ENCODE data around the gene MYO5C. TPM values are rescaled to one million over a fixed set of nuclear protein-coding genes. Genes with fewer than 3 reads are reported as not detected.
A peak's percentile ranks its signal among the peaks of the same experiment; 100 is the strongest.

The MYO5C gene
- total and polyA plus RNA-seq, 10 of the 15 experiments (the other 5 are each of a cell fraction or from before 2014, with no cell fraction given): 0.29 to 1.3 (median 0.75) TPM

DNA sequence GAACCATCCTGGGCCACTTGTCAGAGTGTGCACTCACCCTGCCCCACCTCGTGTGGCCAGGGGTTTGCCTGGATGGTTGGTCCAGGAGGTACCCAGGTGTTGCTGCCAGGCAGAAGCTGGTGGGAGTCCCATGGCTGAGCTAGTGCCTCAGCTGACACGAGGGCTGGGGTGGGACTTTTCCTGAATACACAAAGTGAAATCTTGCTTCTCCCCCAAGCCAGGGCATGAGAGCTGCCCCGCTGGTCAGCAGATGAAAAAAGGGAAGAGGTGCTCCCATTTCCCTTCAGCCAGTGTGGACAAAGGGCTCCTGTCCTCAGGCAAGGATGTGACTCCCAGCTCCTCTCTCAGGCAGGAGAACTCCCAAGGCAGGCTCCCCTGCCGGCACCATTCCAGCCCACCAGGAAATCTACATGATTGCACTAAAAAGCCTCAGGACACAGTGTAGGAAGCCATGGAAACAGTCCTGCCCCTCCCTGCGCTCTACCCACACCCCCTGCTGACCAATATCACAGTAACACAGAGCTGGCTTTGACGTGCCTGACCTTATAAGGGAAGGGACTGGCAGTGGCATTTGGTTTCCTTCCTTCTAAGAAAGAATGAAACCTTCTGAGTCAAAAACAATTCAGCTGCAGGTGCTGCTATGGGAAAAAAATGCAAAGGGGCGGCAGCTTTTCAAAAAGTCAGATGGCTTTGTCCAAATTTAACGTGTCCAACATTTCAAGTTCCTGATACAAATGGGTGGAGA lies 33.9 kb downstream of the MYO5C start (continued):
- TF ChIP-seq, protein P1, sequence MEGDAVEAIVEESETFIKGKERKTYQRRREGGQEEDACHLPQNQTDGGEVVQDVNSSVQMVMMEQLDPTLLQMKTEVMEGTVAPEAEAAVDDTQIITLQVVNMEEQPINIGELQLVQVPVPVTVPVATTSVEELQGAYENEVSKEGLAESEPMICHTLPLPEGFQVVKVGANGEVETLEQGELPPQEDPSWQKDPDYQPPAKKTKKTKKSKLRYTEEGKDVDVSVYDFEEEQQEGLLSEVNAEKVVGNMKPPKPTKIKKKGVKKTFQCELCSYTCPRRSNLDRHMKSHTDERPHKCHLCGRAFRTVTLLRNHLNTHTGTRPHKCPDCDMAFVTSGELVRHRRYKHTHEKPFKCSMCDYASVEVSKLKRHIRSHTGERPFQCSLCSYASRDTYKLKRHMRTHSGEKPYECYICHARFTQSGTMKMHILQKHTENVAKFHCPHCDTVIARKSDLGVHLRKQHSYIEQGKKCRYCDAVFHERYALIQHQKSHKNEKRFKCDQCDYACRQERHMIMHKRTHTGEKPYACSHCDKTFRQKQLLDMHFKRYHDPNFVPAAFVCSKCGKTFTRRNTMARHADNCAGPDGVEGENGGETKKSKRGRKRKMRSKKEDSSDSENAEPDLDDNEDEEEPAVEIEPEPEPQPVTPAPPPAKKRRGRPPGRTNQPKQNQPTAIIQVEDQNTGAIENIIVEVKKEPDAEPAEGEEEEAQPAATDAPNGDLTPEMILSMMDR (IDR thresholded peaks at IDR 0.05 in 2 of 3, conservative IDR thresholded peaks at IDR 0.05 in 1 of 3; ENCODE audit: control insufficient read depth in 2 of 3, extremely low read depth in 1 of 3, insufficient read depth in 1 of 3, low read depth in 3 of 3, low read length in 3 of 3): peak in 2 of 3 experiments; percentile 24 to 25; a peak in 1 of 6 replicates
- TF ChIP-seq YBX1 (IDR thresholded peaks at IDR 0.05): no peak
- TF ChIP-seq SIX5 (IDR thresholded peaks at IDR 0.05; ENCODE audit: low read depth, low read length, severe bottlenecking): no peak
- TF ChIP-seq, protein P2, sequence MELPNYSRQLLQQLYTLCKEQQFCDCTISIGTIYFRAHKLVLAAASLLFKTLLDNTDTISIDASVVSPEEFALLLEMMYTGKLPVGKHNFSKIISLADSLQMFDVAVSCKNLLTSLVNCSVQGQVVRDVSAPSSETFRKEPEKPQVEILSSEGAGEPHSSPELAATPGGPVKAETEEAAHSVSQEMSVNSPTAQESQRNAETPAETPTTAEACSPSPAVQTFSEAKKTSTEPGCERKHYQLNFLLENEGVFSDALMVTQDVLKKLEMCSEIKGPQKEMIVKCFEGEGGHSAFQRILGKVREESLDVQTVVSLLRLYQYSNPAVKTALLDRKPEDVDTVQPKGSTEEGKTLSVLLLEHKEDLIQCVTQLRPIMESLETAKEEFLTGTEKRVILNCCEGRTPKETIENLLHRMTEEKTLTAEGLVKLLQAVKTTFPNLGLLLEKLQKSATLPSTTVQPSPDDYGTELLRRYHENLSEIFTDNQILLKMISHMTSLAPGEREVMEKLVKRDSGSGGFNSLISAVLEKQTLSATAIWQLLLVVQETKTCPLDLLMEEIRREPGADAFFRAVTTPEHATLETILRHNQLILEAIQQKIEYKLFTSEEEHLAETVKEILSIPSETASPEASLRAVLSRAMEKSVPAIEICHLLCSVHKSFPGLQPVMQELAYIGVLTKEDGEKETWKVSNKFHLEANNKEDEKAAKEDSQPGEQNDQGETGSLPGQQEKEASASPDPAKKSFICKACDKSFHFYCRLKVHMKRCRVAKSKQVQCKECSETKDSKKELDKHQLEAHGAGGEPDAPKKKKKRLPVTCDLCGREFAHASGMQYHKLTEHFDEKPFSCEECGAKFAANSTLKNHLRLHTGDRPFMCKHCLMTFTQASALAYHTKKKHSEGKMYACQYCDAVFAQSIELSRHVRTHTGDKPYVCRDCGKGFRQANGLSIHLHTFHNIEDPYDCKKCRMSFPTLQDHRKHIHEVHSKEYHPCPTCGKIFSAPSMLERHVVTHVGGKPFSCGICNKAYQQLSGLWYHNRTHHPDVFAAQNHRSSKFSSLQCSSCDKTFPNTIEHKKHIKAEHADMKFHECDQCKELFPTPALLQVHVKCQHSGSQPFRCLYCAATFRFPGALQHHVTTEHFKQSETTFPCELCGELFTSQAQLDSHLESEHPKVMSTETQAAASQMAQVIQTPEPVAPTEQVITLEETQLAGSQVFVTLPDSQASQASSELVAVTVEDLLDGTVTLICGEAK (IDR thresholded peaks at IDR 0.05; ENCODE audit: borderline replicate concordance): no peak
- TF ChIP-seq TAF1 (IDR thresholded peaks at IDR 0.05; ENCODE audit: borderline replicate concordance, low read depth, low read length): peak; percentile 59; the same call in 1 of the 2 replicates
- peak; percentile 53; the same call in 1 of the 2 replicates for TF ChIP-seq POLR2AphosphoS5 (IDR thresholded peaks at IDR 0.05; ENCODE audit: low read length)
- no peak for TF ChIP-seq GABPA (IDR thresholded peaks at IDR 0.05; ENCODE audit: low read depth)
- peak; percentile 76 for TF ChIP-seq JUNB (IDR thresholded peaks at IDR 0.05)
- peak; percentile 81 for TF ChIP-seq TCF12 (IDR thresholded peaks at IDR 0.05; ENCODE audit: low read depth, low read length)
- no peak for TF ChIP-seq BACH1 (IDR thresholded peaks at IDR 0.05; ENCODE audit: borderline replicate concordance)
- no peak for TF ChIP-seq LARP7 (IDR thresholded peaks at IDR 0.05)
- TF ChIP-seq, protein P3, sequence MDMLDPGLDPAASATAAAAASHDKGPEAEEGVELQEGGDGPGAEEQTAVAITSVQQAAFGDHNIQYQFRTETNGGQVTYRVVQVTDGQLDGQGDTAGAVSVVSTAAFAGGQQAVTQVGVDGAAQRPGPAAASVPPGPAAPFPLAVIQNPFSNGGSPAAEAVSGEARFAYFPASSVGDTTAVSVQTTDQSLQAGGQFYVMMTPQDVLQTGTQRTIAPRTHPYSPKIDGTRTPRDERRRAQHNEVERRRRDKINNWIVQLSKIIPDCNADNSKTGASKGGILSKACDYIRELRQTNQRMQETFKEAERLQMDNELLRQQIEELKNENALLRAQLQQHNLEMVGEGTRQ (IDR thresholded peaks at IDR 0.05; ENCODE audit: borderline replicate concordance, low read depth, low read length): no peak
- TF ChIP-seq, protein P4, sequence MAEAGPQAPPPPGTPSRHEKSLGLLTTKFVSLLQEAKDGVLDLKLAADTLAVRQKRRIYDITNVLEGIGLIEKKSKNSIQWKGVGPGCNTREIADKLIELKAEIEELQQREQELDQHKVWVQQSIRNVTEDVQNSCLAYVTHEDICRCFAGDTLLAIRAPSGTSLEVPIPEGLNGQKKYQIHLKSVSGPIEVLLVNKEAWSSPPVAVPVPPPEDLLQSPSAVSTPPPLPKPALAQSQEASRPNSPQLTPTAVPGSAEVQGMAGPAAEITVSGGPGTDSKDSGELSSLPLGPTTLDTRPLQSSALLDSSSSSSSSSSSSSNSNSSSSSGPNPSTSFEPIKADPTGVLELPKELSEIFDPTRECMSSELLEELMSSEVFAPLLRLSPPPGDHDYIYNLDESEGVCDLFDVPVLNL (IDR thresholded peaks at IDR 0.05; ENCODE audit: low read depth, low read length): no peak
- TF ChIP-seq, protein P5, sequence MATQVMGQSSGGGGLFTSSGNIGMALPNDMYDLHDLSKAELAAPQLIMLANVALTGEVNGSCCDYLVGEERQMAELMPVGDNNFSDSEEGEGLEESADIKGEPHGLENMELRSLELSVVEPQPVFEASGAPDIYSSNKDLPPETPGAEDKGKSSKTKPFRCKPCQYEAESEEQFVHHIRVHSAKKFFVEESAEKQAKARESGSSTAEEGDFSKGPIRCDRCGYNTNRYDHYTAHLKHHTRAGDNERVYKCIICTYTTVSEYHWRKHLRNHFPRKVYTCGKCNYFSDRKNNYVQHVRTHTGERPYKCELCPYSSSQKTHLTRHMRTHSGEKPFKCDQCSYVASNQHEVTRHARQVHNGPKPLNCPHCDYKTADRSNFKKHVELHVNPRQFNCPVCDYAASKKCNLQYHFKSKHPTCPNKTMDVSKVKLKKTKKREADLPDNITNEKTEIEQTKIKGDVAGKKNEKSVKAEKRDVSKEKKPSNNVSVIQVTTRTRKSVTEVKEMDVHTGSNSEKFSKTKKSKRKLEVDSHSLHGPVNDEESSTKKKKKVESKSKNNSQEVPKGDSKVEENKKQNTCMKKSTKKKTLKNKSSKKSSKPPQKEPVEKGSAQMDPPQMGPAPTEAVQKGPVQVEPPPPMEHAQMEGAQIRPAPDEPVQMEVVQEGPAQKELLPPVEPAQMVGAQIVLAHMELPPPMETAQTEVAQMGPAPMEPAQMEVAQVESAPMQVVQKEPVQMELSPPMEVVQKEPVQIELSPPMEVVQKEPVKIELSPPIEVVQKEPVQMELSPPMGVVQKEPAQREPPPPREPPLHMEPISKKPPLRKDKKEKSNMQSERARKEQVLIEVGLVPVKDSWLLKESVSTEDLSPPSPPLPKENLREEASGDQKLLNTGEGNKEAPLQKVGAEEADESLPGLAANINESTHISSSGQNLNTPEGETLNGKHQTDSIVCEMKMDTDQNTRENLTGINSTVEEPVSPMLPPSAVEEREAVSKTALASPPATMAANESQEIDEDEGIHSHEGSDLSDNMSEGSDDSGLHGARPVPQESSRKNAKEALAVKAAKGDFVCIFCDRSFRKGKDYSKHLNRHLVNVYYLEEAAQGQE (IDR thresholded peaks at IDR 0.05; ENCODE audit: low read depth, low read length): no peak
- TF ChIP-seq, protein P6, sequence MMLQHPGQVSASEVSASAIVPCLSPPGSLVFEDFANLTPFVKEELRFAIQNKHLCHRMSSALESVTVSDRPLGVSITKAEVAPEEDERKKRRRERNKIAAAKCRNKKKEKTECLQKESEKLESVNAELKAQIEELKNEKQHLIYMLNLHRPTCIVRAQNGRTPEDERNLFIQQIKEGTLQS (IDR thresholded peaks at IDR 0.05; ENCODE audit: borderline replicate concordance, extremely low read depth, low read depth, low read length): no peak
- TF ChIP-seq JUND (IDR thresholded peaks at IDR 0.05; ENCODE audit: low read depth, low read length): no peak
- no peak for TF ChIP-seq HDAC2 (IDR thresholded peaks at IDR 0.05)

Data from GM12878 (cell line).